Activated CD4-positive, alpha-beta T cell treated with anti-CD3 and anti-CD28 coated beads for 4 hours (primary cell): ENCODE results near the gene SLC38A1.
A peak's percentile ranks its signal among the peaks of the same experiment; 100 is the strongest.
"Not testable (repeated sequence)": the region's sequence is repeated elsewhere in the genome, so short reads cannot be mapped to it uniquely, and the experiment has no call there.

ENCODE experiments used
- DNase-seq, 2 donors: peaks; one replicate each; pipeline ENCODE4 v3.0.0-alpha.2; 2020

SLC38A1 gene

GRCh38 chr12:46268583-46269428 is at the start of gene SLC38A1:
Gene SLC38A1 (minus strand): TSS chr12:46269043. CDS start chr12:46239800, 29,243 bp downstream.
- DNase-seq: peak; percentile 84 to 87

GRCh38 chr12:46318037-46318436 is 49.2 kb upstream of the SLC38A1 start:
- DNase-seq: no peak

DNA sequence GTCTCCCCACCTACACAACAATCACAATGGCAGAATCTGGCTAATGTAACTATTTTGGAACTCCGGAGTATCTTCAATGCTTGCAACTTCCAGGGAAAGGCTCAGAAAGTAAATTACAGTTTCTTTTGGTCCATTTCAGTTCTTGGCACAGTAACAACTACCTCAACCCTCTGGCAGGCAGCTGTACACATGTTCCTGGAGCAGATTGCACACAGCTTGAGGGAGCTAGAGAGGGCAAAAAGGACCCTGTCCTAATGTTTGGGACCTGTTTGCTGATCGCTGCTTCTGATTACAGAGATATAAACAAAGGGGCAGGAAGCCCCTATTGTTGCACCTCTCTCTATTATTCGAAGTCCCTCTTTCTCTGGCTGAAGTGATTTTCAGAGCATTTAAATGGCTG is 35.2 kb upstream of the SLC38A1 start:
- DNase-seq: no peak

- peak; percentile 48 to 68 for DNase-seq
These were observed 34.3 kb upstream of the SLC38A1 start for GRCh38 chr12:46303039-46303666.

GRCh38 chr12:46300910-46301309 is 32.1 kb upstream of the SLC38A1 start:
- DNase-seq: no peak

DNA sequence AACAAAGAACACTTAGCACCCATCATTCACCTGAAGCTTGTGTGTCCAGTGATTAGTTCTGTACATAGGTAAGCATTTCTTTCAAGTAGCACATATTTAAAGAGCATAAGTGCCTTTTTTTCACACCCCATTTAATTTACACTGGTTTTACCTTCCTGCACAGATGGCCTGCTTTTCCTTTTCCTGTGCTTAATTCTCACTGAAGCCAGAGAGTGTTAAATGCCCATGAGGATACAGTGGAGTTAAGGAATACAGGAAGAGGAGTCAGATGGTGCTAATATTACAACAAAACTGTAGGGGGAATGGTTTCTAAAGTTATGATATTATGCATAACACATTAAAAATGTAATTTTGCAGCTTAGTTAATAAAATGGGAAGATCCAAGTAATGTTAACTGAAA is 31.0 kb upstream of the SLC38A1 start:
- DNase-seq: no peak

DNA sequence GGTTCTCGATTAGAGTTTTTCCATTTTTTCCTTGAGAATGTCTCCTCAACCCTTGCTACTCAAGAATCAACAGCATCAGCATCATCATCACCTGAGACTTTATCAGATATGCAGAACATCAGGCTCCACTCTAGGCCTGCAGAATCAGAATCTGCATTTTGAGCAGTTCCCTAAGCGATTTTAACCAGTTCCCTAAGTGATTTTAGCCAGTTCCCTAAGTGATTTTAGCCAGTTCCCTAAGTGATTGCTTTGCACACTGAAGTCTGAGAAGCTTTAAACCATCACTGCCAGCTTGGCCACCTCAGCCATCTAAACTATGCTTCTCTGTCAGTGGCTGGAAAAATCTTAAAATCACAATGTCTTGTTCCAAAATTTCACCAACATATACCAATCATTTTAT is 29.4 kb upstream of the SLC38A1 start:
- DNase-seq: no peak

DNA sequence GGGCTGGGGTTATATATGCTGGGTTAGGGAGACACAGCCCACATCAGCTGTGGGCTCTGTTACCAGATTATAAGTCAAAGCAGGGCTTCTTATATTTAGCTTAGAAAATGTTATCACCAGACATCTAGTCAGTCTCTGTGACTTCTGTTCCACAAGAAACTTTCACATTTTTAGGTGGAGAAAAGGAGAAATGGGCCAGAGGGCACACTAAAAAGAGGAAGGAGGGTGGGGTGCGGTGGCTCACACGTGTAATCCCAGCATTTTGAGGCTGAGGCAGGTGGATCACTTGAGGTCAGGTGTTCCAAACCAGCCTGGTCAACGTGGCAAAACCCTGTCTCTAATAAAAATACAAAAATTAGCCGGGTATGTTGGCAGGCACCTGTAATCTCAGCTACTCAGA is 28.0 kb upstream of the SLC38A1 start:
- DNase-seq: no peak

DNA sequence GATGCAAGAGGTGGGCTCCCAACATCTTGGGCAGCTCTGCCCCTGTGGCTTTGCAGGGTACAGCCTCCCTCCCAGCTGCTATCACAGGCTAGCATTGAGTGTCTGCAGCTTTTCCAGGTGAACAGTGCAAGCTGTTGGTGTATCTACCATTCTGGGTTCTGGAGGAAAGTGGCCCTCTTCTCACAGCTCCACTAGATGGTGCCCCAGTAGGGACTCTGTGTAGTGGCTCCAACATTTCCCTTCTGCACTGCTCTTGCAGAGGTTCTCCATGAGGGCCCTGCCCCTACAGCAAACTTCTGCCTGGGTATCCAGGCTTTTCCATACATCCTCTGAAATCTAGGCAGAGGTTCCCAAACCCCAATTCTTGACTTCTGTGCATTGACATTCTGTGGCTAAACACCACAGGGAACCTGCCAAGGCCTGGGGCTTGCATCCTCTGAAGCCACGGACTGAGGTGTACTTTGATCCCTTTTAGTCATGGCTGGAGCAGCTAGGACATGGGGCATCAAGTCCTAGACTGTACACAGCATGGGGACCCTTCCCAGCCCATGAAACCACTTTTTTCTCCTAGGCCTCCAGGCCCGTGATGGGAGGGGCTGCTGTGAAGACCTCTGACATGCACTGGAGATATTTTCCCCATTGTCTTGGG is 24.0 kb upstream of the SLC38A1 start:
- no peak for DNase-seq

GRCh38 chr12:46291953-46292352 is 23.1 kb upstream of the SLC38A1 start:
- not testable (repeated sequence) for DNase-seq

DNA sequence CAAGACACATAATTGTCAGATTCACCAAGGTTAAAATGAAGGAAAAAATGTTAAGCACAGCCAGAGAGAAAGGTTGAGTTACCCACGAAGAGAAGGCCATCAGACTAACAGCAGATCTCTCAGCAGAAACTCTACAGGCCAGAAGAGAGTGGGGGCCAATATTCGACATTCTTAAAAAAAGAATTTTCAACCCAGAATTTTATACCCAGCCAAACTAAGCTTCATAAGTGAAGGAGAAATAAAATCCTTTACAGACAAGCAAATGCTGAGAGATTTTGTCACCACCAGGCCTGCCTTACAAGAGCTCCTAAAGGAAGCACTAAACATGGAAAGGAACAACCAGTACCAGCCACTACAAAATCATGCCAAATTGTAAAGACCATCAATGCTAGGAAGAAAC is 16.3 kb upstream of the SLC38A1 start:
- not testable (repeated sequence) for DNase-seq

DNA sequence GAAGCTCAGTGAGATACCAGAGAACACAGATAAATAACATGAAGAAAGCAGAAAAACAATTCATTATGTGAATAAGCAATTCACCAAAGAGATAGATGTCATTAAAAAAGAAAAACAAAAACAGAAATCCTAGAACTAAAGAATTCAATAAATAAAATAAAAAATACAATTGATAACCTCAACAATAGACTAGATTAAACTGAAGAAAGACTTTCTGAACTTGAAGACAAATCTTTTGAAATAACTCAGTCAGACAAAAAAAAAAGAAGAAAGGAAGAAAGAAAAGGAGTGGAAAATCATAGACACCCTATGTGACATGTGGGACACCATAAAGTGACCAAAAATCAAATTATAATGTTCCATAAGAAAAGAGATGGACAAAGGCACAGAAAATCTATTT is 14.0 kb upstream of the SLC38A1 start:
- no peak for DNase-seq

DNA sequence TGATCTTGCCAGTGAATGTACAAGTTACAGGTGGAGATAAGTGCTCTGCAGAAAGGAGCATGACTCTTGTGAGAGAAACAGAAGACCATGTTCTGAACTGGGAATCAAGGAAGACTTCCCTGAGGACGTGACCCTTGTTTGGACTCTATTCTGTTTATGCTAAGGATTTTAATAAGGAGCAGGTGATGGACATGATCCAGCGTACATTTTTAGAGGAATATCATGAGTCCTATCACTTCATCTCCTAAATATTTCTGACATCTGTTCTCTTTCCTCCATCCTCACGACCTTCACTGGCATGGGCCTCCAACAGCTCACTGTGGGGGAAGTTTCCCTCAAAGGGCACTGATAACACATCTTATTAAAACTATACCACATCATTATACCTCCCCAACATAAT is 7.9 kb upstream of the SLC38A1 start:
- DNase-seq: no peak

GRCh38 chr12:46271863-46272262 is 3.0 kb upstream of the SLC38A1 start:
- no peak for DNase-seq

GRCh38 chr12:46269429-46270241 is 792 bp upstream of the SLC38A1 start:
- DNase-seq: peak; percentile 67 to 70

DNA sequence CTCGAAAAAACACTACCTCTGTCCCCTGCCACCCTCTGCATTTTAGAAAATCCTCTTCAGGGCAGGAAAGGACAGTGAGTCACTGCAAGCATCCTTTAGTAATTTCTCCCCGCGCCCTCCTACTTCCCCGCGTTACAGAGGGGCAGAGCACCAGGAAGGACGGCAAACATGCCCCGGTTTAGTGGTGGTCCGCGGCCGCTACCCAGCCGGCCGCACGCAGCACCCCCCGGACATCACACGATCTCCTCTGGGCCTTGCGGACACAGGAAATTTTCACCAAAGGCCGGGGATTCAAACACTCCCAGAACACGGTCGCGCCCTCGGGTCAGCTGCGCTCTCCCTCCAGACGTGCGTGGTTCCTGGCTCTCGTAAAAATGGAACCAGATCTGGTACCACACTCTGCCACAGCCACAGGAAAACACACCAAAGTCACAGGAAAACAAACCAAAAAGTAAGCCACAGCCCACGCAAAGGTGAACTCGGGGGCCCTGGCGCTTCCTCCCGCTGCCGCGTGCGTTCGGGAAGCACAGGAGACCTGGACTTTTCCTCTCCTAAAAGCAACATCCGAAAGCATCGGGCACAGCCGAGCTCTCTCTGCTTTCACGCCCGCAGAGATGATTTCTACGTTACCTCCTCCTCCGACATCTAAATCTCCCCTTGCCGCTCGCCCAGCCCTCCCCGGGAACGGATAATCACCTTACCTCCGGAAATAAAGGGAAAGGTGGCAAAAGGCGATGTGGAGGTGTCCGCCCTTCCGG is 839 bp downstream of the SLC38A1 start:
- DNase-seq: peak; percentile 32 to 40

DNA sequence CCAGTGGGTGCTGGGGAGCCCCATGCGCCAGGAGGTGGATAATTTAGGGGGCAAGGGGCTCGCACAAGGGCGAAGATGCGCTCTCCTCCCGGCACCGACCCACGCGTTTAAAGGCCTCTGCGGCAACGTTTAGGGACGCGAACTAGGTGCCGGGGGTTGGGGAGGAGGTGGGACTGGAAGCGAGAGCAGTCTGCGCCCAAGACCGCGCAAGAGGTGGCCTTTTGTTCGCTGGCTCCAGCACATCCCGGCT is 1.3 kb downstream of the SLC38A1 start:
- DNase-seq: peak in 1 of 2 donors; percentile 30

GRCh38 chr12:46266869-46267574 is 1.8 kb downstream of the SLC38A1 start:
- DNase-seq: peak; percentile 59 to 64

DNA sequence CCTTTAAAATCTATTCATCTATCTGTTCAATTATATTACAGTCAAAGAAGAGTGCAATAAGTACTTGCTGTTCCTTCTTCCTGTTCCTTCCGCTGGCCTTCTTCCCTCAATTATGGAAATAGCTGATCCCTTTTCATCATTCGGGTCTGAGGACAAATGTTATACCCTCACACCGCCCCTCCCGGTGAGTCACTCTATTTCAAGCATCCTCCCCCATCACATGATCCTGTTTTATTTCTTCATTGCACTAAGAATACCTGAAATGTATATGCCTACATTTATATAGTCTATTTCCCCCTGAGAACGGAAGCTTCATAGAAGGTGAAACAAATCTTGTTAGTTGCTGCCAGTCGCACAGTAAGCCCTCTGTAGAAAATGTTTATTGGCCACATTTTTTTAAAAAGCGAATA is 2.5 kb downstream of the SLC38A1 start:
- peak; percentile 40 to 48 for DNase-seq

DNA sequence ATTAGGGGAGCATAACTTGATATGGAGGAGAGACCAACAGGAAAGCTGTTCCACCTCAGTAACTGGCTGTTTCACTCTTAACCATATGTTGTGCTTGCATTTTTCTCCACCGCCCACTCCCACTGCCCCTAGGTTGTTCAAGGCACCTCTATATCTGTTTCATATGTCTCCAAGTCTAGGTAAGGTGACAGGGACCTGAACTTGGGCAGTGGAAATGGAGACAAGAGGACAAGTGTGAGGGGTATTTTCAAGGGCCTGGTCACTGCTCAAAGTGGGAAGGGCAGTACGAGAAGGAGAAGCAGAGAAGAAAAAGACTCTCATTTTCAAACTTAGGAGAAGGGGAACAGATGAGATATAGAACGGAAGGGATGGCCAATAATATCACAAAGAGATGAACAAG is 3.1 kb downstream of the SLC38A1 start:
- DNase-seq: no peak

GRCh38 chr12:46265102-46265501 is 3.7 kb downstream of the SLC38A1 start:
- no peak for DNase-seq

DNA sequence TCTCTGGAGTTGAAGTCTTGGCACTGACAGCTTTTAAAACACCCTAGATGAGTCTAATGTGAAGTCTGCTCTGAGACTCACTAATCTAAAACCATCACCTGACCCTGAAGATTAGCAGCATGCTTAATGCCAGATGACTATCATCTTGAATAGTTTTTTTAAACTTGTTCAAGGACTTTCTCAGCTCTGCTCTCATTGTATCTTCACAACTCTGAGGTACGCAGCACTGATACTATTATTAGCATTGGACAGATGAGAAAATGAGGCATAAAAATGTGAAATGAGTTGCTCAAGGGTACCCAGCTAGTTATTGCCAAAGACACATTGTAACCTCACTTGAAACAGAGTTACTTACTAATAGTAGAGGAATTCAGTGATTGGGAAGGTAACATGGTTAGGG is 4.8 kb downstream of the SLC38A1 start:
- DNase-seq: no peak
